IPS DF 6.9 (cell line): Measurements from ENCODE around the gene INPP4A.

Source experiments
- DNase-seq: peaks from one replicate; pipeline ENCODE4 v3.0.0-alpha.2; 2013; ENCODE audit warnings: low read depth, low spot score
- H3K27ac ChIP-seq: one replicate; pipeline ENCODE4 v1.5.1; 2013; ENCODE audit warnings: low read length, control low read depth
- H3K27me3 ChIP-seq: 2 replicates; pipeline ENCODE4 v1.6.1; 2013; ENCODE audit warnings: mild to moderate bottlenecking, low read length; ENCODE audit not compliant: control insufficient read depth, insufficient read depth
- H3K36me3 ChIP-seq: 2 replicates; pipeline ENCODE4 v1.6.1; 2013; ENCODE audit warnings: low read length; ENCODE audit not compliant: control insufficient read depth, insufficient read depth
- H3K4me1 ChIP-seq: 2 replicates; pipeline ENCODE4 v1.6.1; 2013; ENCODE audit warnings: low read length; ENCODE audit not compliant: control insufficient read depth, insufficient read depth
- H3K4me3 ChIP-seq: 2 replicates; pipeline ENCODE4 v1.5.1; 2013; ENCODE audit warnings: mild to moderate bottlenecking, low read length
- H3K9me3 ChIP-seq: 2 replicates; pipeline ENCODE4 v1.6.1; 2013; ENCODE audit warnings: low read length, inconsistent platforms; ENCODE audit not compliant: control insufficient read depth, insufficient read depth
- WGBS: extraction: QIAGEN DNeasy Blood & Tissue Kit; methylation state at CpG from one replicate; pipeline ENCODE4 v1.1.7; 2013; ENCODE audit warnings: mixed read lengths, missing lambda C conversion rate; ENCODE audit not compliant: insufficient read length, insufficient coverage; 5-methylcytosine and 5-hydroxymethylcytosine counted together

Gene INPP4A

DNA sequence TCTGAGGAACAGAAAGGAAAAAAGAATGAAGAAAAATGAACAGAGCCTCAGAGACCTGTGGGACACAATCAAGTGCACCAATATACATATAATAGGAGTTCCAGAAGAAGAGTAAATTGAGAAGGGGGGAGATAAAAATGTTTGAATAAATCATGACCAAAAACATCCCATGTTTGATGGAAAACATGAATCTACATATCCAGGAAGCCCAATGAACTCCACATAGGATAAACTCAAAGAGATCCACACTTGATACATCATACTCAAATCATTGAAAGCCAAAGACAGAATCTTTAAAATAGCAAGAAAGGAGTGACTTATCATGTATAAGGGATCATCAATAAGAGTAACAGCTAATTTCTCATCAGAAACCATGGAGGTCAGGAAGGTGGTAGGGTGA is 83.7 kb downstream of the INPP4A start:
- Histone ChIP-seq H3K9me3 (no peaks in the 10 kb centered on the region), H3K27me3 (no peaks in the 10 kb centered on the region), H3K27ac (no peak overlapping the region), H3K36me3 (no peaks in the 10 kb centered on the region), H3K4me3 (no peak overlapping the region), H3K4me1 (no peaks in the 10 kb centered on the region)
- DNase-seq: no peak

DNA sequence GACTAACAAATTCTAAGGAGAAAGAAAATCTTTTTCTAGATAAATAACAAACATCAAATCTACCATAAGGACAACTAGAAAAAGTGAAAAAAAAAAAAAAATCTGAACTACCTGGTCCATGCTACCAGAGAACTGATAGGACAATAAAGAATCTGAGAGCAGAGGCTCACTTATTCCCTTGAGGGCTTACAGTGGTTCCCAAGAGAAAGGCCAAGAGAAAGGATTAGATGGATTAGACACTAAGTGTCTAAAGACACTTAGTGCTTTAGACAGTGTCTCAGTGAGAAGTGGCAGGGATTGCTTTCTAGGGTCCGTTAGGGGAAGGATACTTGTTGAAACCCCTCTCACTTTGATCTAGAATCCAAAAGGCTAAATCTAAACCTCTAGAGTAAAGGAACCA is 85.5 kb downstream of the INPP4A start:
- WGBS: no CpG with 5 or more reads among the region's 1 CpG
- H3K36me3 ChIP-seq: no peaks in the 10 kb centered on the region

DNA sequence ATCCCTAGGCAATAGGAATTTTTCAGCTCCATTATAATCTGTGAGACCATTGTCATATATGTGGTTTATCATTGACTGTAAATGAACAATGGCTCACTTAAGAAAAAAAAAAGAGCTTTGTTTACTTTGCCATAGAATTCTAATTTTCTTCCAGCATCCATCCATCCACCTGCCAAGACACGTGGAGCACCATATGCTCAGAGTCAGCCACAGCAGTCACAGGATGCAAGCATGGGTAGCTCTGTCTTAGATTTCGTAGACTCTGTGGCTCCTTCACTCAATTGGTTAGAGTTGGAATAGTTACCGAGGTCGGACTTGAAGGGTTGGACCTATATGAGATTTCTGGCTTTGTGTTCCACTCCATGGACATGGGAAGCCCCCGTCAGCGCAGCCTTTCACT is 88.1 kb downstream of the INPP4A start:
- H3K9me3 ChIP-seq: no peaks in the 10 kb centered on the region
- H3K4me1 ChIP-seq: no peaks in the 10 kb centered on the region
- peaks cover 4% of the 10 kb centered on the region; the same call in 1 of the 2 replicates for H3K36me3 ChIP-seq
- WGBS: no CpG with 5 or more reads among the region's 6 CpGs
- no peak for DNase-seq
- no peak overlapping the region for H3K27ac ChIP-seq
- H3K4me3 ChIP-seq: no peak overlapping the region
- H3K27me3 ChIP-seq: no peaks in the 10 kb centered on the region

More for the DNA sequence above, 85.5 kb downstream of the INPP4A start:
- no peaks in the 10 kb centered on the region for H3K27me3 ChIP-seq
- DNase-seq: no peak
- no peak overlapping the region for H3K4me3 ChIP-seq
- H3K4me1 ChIP-seq: no peaks in the 10 kb centered on the region
- H3K9me3 ChIP-seq: no peaks in the 10 kb centered on the region
- no peak overlapping the region for H3K27ac ChIP-seq

DNA sequence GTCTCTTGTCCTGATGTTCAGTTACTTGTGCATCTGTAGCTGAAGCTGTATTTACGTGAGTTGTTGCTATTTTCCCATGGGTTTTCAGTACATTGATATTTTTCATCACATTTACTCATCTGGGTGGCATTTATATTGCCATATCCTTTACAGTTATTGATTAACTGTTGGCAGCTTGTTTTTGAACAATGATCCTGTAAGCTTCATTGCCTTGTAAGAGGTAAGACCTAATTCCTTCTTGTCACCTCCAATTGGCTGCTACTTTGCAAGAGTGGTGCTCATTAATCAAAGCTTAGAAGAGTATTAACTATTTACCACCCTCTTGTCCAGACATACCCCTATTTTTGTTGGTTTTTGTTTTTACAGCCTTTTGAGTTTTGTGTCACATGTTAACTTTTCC is 88.9 kb downstream of the INPP4A start:
- H3K4me1 ChIP-seq: no peaks in the 10 kb centered on the region
- WGBS: no CpG with 5 or more reads among the region's 1 CpG
- H3K27me3 ChIP-seq: no peaks in the 10 kb centered on the region
- DNase-seq: no peak
- H3K36me3 ChIP-seq: peaks cover 7% of the 10 kb centered on the region; the same call in 1 of the 2 replicates
- no peak overlapping the region for H3K27ac ChIP-seq
- no peaks in the 10 kb centered on the region for H3K9me3 ChIP-seq
- H3K4me3 ChIP-seq: no peak overlapping the region

DNA sequence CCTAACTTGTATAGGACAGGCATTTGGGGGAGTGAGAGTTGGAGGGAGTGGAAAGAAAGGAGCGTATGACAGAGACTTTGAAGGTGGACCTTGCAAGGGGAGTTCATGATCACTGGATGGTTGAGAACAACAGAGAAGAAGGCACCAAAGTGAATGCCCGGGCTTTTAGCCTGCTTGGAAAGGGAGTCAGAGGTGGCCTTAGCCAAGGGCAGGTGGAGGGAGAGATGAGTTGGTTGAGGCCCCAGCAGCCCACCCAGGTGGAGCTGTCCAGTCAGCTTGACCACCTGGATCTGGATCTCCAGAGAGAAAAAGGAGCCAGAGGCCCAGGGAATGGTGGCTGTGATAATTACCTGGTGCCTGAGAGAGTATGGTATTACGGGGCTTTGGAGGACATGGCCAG is 90.1 kb downstream of the INPP4A start:
- H3K36me3 ChIP-seq: peaks cover 12% of the 10 kb centered on the region; the same call in 1 of the 2 replicates
- WGBS: no CpG with 5 or more reads among the region's 3 CpGs

DNA sequence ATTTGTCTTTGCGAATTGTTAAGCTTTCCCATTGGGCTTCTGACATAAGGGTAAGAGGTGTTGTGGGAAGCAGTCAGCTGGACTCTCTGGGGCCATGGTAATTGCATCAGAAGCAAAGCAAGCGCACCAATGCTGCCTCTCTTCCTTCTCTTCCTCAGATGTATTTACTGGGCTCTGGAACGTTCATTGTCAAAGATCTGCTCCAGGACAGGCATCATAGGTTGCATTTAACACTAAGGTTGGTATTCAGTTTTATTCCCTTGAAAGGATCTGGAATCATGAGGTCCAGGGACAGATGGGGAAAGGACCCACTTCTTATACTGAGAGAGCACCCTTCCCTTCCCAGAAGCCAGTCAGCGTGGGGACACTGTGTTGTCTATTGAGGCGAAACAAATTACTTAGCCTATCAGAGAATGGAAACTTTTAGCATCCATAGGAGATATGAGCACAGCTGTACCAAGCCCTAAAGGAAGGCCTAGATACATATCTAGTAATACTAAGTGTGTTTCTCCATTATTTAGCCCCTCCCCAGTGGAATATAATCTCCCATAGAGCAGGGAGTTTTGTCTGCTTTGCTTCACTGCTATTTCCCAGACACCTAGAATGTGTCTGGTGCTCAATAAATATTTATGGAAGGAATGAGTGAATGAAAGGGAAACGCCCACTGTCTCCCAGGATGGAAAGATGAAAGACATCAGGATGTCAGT is 91.5 kb downstream of the INPP4A start:
- peaks cover 12% of the 10 kb centered on the region; the same call in 1 of the 2 replicates for H3K36me3 ChIP-seq
- no peaks in the 10 kb centered on the region for H3K9me3 ChIP-seq
- H3K4me3 ChIP-seq: no peak overlapping the region
- WGBS: no CpG with 5 or more reads among the region's 6 CpGs
- H3K4me1 ChIP-seq: no peaks in the 10 kb centered on the region
- H3K27me3 ChIP-seq: no peaks in the 10 kb centered on the region
- DNase-seq: no peak
- no peak overlapping the region for H3K27ac ChIP-seq

More for the DNA sequence above, 90.1 kb downstream of the INPP4A start:
- Histone ChIP-seq H3K4me1 (no peaks in the 10 kb centered on the region), H3K27me3 (no peaks in the 10 kb centered on the region), H3K4me3 (no peak overlapping the region), H3K9me3 (no peaks in the 10 kb centered on the region), H3K27ac (no peak overlapping the region)
- DNase-seq: no peak

DNA sequence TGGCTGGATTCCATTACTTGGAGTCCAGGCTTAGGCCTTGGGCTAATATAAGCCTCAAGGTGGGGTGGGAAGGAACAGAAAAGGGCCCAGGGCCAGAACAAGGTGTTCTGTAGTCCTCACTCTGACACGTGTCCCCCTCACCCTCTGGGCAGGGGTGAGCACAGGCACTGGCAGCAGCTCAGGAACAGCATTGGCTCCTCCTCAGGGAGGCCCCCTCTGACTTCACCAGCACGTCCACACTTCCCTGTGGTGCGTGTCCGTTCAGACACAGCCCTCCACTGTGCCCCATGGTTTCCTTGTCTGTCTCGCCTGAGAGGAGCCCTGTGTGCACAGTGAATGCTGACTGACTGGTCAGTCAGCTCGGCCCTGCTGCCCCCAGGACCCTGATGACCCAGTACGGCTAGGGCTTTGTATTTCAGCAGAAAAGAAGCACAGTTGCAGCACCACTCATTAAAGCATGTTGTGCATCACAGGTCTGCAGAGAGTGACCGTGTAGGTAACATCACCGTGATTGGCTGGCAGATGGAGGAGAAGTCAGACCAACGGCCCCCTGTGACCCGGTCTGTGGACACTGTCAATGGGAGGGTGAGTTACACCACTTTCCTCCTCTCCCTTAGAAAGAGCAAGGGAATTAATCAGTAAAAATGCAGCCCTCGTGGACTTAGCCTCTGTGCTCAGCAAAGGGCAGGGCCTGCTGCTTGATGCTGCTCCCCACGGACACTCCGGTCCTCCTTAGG is 92.9 kb downstream of the INPP4A start:
- no CpG with 5 or more reads among the region's 14 CpGs for WGBS
- H3K4me1 ChIP-seq: no peaks in the 10 kb centered on the region
- no peak overlapping the region for H3K4me3 ChIP-seq
- no peak for DNase-seq
- peaks cover 12% of the 10 kb centered on the region; the same call in 1 of the 2 replicates for H3K36me3 ChIP-seq
- H3K9me3 ChIP-seq: no peaks in the 10 kb centered on the region
- no peaks in the 10 kb centered on the region for H3K27me3 ChIP-seq
- no peak overlapping the region for H3K27ac ChIP-seq

DNA sequence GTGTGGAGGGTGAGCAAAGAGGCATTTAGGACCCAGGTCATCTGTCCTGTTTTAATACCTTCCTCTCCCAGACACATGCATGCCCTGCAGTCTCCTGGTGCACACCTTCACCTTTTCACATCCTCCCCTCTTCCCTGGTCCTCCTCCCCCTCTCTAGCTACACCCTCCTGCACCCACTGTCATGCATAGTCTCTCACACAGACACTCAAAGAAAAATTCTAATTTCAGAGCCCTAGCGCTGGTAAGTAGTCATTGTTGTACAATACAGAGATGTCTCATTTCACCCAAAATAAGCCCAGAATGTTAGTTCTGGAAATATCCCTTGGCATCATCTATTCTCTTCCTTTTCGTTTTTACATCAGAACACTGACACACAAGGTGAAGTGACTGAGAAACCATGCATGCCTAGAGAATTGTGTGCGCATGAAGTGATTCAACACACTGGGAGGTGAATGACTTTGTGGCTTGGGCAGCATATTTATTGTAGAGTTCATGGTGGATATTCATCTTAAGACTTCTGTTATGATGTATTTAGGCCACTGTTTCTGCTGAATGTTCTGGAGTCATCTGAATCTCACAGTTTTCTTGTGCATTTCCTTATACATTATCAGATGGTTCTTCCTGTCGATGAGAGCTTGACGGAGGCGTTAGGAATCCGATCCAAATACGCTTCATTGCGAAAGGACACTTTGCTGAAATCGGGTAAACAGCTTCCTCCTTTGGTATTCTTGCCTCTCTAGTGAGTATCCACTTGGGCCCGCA is 93.8 kb downstream of the INPP4A start:
- peaks cover 12% of the 10 kb centered on the region; the same call in 1 of the 2 replicates for H3K36me3 ChIP-seq
- no peak overlapping the region for H3K27ac ChIP-seq
- no CpG with 5 or more reads among the region's 11 CpGs for WGBS
- no peaks in the 10 kb centered on the region for H3K4me1 ChIP-seq
- no peak overlapping the region for H3K4me3 ChIP-seq
- no peaks in the 10 kb centered on the region for H3K27me3 ChIP-seq
- H3K9me3 ChIP-seq: no peaks in the 10 kb centered on the region
- no peak for DNase-seq

DNA sequence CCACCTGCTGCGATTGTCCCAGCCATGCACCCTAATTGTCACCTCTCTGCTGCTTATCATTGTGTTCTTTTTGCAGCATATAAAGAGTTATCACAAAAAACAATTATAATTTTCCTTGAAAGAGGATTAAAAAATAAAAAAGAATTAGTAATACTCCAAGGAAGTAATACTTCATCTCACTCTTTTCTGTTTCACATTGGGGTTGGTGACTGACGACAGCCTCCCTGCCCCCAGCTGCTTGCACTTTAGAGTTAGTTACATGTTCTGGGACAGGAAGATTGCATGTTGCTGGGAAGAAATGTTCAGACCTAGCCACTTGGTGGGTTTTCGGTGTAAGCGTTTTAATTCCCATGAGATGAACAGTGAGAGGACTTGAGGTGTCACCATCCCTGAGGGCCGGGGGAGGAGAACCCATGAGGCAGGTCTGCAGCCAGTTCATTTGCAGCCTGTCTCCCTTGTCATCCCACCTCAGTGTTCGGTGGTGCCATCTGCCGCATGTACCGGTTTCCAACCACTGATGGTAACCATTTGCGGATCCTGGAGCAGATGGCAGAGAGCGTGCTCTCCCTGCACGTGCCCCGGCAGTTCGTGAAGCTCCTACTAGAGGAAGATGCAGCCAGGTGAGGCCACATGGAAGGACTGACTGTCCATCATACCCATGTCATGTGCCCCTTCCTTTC is 94.5 kb downstream of the INPP4A start:
- Histone ChIP-seq H3K27me3 (no peaks in the 10 kb centered on the region), H3K4me1 (no peaks in the 10 kb centered on the region), H3K36me3 (peaks cover 12% of the 10 kb centered on the region; the same call in 1 of the 2 replicates), H3K9me3 (no peaks in the 10 kb centered on the region), H3K27ac (no peak overlapping the region), H3K4me3 (no peak overlapping the region)
- WGBS: no CpG with 5 or more reads among the region's 13 CpGs
- DNase-seq: no peak

DNA sequence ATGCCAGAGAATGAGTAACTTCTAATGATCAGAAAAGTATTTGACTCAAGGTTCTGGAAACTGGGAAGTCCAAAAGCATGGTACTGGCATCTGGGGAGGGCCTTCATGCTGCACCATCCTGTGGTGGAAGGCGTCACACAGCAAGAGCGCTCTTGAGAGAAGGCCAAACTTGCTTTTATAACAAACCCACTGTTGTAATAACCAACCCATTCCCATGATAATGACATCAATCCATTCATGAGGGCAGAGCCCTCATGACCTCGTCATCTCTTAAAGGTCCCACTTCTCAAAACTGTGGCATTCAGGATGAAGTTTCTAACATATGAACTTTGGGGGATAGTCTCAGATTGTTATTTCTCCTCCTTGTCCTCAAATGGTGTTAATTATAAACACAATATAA is 95.9 kb downstream of the INPP4A start:
- Histone ChIP-seq H3K27ac (no peak overlapping the region), H3K4me1 (no peaks in the 10 kb centered on the region), H3K27me3 (no peaks in the 10 kb centered on the region), H3K9me3 (no peaks in the 10 kb centered on the region), H3K4me3 (no peak overlapping the region), H3K36me3 (peaks cover 13% of the 10 kb centered on the region; the same call in 1 of the 2 replicates)
- no CpG with 5 or more reads among the region's 3 CpGs for WGBS
- no peak for DNase-seq
